Lower leg skin (tissue), 3 donors: ENCODE measurements around the gene SOCS6.

Experiments
- POLR2A ChIP-seq, 2 donors: fragments of 450-650 bp; IDR thresholded peaks; one replicate each; pipeline ENCODE4 v1.6.1; 2016 to 2017; ENCODE audit warnings: antibody characterized with exemption in 2 of 2, mild to moderate bottlenecking in 1 of 2, moderate library complexity in 1 of 2
- TF ChIP-seq, protein P1 (sequence below), 3 donors: fragments of 450-650 bp; IDR thresholded peaks; one replicate each; pipeline ENCODE4 v1.5.1; 2016; ENCODE audit warnings: antibody characterized with exemption in 3 of 3, mild to moderate bottlenecking in 3 of 3, moderate library complexity in 2 of 3

DNA sequence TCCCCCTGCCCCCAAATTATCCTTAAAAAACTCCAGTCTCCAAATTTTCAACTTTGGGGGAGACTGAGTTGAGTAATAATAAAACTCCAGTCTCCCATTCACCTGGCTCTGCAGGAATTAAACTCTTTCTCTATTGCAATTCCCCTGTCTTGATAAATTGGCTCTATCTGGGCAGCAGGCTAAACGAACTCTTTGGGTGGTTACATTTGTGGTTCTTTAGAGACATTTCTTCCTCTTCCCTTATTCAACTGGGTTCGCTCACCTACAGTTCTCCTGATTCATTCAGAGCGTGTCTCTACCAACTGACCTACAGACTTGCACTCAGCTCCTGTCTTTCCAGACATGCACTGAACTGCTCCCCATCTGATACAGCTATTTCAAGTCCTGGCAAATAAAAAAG, 17.1 kb upstream of the SOCS6 start:
- TF ChIP-seq POLR2A (IDR thresholded peaks at IDR 0.05) = no peak
- TF ChIP-seq, protein P1, sequence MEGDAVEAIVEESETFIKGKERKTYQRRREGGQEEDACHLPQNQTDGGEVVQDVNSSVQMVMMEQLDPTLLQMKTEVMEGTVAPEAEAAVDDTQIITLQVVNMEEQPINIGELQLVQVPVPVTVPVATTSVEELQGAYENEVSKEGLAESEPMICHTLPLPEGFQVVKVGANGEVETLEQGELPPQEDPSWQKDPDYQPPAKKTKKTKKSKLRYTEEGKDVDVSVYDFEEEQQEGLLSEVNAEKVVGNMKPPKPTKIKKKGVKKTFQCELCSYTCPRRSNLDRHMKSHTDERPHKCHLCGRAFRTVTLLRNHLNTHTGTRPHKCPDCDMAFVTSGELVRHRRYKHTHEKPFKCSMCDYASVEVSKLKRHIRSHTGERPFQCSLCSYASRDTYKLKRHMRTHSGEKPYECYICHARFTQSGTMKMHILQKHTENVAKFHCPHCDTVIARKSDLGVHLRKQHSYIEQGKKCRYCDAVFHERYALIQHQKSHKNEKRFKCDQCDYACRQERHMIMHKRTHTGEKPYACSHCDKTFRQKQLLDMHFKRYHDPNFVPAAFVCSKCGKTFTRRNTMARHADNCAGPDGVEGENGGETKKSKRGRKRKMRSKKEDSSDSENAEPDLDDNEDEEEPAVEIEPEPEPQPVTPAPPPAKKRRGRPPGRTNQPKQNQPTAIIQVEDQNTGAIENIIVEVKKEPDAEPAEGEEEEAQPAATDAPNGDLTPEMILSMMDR (IDR thresholded peaks at IDR 0.05) = no peak
